T47D (cell line): ENCODE results near the gene CD93.

Experiments
- DNase-seq, 2 experiments: peaks; one replicate each; pipeline versions ENCODE4 v3.0.0 to v3.0.0-alpha.2; 2011 to 2012; ENCODE audit warnings: low read depth in 1 of 2, low spot score in 1 of 2
- JUND ChIP-seq: IDR thresholded peaks from 2 replicates; pipeline ENCODE4 v1.6.1; 2012; ENCODE audit warnings: low read depth
- in situ Hi-C: cut with HindIII; loops from 2 replicates; pipeline ENCODE4 v1.10.0; 2016; ENCODE audit warnings: low sequenced_read_pairs, low pct_unique_long_range_greater_than_20kb

Gene CD93

DNA sequence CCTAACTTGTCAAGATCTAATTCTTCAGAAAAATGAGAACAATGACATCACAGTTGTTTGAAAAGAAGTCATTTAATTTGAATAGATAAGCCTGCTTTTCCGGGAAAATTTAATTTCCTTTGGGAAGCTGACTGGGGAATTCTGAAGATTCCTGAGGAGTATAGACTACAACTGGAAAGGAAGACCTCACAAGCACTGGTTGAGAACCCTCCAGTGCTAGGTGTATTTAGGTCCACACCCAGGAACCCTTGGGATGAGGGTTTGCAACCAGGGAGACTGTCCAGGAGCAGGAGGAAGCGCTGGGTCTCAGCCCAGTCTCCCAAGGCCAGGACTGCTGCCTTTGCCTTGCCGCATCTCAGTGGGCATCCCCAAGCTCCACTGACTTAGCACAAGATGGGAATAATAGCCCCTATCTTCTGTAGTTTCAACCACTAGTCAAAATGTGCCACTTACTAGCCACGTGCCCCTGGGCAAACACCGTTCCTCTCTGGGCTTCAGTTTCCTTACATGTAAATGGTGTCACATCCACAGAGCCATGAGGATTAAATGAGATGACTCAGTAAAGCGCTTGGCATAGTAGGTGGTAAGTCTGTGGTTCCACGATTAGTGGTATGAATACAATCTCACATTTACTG is 6.9 kb upstream of the CD93 start:
- in situ Hi-C loops, result no loop called here
- TF ChIP-seq JUND, result no peak
- no peak for DNase-seq

DNA sequence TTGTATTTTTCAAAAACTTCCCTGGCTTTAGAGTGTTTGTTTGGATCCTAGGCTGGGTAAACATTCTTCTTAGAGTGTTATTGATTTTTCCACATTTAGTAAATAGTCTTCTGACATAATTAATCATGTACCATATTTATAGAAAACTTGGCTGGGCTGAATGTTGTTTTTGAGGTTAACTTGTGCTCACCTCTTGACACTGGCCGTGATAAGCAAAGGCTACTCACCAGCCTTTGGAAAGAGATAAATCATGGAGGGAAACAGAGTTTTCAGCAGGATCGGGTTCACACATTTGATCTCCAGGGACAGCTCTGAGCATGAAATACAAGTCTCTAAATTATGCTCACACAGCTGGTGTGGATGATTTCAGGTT is 6.2 kb upstream of the CD93 start:
- in situ Hi-C loops, result no loop called here
- no peak for DNase-seq
- no peak for TF ChIP-seq JUND

DNA sequence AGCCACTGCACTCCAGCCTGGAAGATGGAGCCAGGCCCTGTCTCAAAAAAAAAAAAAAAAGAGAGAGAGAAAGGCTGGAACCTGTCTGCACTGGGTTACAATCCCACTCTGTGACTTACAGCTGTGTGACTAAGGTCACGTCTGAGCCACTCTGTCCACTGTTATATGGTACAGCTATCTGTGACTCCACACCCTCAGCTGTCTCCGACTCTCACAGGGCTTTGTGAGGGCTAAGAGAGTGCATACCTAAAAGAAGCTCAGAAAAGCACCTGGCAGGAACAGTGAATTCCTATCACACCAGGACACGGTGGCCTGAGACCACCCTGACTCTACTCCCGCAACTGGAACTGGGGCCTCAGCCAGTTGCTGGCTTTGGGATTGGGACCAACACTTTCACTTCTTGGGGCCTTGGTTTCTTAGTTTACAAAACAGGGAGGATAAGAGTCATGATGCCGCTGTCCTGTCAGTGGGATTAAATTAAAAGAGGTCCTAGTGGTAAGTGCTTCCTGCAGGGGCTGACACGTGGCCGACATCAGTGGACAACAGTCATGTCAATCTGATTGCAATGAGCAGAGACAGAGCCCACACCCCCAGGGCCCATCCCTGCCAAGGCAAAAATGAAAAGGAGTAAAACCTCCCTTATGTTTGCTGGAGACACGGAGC is 5.7 kb upstream of the CD93 start:
- DNase-seq, result no peak

DNA sequence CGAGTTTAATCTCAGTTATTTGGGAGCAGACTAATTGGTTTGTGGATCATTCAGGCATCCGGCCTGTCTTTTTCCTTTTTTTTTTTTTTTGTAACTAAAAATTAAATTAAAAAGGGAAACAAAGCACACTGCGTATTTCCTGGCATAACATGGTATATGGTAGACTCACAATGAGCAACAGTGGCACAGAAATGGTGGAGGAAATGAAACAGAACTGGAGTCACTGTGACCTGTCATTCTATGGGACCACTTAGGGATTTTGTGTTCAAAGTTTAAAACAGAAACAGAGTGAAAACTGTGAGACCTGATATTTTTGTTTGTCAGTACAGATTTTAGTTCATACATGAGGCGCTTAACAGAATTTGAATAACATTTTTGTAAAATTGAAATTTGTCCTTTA is 4.8 kb upstream of the CD93 start:
- DNase-seq, result no peak
- in situ Hi-C loops, result no loop called here
- TF ChIP-seq JUND, result no peak

More for the DNA sequence above, 5.7 kb upstream of the CD93 start:
- in situ Hi-C loops, result no loop called here
- TF ChIP-seq JUND, result no peak

DNA sequence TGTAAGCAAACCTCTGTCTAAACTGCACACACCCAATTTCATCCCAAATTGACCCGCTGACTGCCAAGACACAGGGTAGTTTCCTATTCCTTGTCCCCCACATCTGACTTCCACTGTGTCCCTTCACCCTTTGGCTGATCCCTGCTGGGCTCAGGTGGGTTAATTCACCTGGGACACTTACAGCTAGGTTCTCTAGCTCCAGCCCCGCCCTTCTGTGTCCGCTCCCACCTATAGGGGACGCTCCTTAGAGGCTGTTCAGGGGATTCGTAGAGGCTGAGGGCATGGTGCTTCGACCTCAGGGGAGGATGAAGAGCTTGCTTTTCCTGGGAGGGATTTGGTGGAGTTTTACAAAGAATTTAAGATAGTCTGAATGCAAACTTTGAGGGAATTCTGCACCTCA is 4.0 kb upstream of the CD93 start:
- in situ Hi-C loops, result no loop called here
- no peak for DNase-seq
- TF ChIP-seq JUND, result no peak

DNA sequence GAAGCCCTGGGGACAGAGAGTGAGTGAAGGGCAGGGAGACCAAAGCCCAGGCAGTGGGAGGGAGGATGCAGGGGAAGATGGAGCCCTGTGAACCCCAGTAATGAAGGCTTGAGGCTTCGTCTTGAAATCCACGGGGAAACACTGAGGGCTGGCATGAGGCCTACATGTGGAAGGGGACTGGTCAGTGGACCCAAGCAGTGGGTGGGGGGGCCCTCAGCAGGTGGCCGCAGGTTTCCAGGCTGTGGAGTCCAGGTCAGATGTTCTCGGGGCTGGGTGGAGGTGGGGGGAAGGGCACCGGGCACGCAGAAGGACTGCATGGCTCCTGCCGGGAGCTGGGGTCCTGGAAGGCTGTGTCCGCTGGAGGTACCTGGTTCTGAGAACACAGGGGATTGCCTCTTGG is 2.7 kb upstream of the CD93 start:
- in situ Hi-C loops, result no loop called here
- DNase-seq, result no peak
- TF ChIP-seq JUND, result no peak

DNA sequence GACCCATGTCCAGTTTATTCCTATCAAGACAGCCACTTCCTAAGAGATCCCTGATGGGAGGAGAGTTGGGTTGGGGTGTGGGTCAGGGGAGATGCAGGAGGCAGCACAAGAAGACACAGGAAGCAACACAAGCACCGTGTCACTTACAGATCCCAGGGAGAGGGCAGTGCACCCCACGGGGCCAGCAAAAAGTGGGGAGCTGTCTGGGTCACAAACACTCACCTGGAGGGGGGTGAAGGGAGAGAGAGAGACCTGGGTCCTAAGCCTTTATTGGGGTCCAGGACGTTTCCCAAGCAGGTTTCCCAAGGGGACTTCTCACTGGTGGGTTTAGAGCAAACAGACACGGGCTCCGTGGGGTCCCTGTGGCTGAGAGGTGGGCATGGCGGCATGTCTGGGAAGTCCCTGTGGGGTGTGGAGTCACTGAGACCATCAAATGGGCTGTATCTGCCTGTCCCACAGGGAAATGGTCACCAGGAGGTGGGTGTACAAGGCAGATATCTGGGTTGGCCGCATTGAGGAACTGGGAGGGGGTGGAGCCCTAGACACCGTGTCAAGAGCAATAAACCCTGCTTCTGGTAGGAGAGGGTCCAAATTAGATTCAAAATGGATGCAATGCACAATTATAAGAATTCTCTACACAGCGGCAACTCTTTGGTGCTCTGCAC is 1.6 kb upstream of the CD93 start:
- TF ChIP-seq JUND, result no peak
- DNase-seq, result no peak
- in situ Hi-C loops, result no loop called here

DNA sequence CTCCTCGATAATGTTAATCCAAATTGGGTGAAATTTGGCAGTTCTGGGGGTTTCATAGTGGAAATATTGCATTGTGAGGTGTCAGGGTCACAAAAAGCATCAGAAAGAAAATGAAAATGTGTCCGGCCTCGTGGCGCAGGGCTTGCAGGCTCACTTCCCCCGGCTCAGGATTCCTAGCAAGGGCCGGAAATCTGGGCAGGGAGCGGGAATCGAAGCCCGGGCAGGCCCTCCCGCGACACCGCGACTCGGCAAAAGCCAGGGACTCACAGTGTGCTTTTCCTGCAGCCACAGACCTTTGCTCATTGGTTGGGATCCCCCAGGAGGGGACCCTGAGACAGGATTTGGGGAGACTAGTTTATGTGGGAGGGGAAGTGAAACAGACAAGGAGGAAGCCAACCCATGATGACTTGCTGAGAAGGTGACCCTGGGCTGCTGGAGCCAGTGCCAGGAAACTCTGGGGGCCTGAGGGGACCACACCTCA is 847 bp upstream of the CD93 start:
- in situ Hi-C loops, result no loop called here
- DNase-seq, result no peak
- TF ChIP-seq JUND, result no peak

DNA sequence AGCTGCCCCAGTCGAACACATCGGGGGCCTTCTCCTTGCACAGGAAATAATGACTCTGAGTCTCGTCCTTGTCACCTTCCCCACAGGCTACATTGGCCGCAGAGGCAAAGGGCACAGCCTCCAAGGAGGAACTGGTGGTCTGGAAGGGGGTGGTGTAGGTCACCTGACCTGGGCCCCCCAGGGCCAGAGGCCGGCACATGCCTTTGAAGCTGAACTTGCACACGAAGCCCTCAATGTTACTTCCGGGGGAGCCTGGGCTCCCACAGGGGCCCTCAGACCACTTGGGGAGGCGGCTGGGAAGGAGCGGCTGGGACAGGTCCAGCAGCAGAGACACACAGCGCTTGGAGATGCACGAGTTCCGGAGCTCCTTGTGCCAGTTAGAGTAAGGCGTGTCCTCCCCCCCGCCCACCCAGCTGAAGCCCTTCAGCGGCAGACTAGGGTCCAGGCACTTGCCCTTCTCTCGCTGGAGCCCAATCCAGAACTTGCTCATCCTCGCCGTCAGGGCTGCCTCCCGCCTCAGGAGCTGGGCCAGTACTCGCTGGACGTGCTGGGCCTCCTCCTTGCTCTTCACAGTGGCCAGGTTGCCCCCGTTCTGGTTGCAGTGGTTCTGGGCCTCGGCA is 578 bp downstream of the CD93 start:
- DNase-seq, result no peak
- in situ Hi-C loops, result no loop called here
- TF ChIP-seq JUND, result no peak

DNA sequence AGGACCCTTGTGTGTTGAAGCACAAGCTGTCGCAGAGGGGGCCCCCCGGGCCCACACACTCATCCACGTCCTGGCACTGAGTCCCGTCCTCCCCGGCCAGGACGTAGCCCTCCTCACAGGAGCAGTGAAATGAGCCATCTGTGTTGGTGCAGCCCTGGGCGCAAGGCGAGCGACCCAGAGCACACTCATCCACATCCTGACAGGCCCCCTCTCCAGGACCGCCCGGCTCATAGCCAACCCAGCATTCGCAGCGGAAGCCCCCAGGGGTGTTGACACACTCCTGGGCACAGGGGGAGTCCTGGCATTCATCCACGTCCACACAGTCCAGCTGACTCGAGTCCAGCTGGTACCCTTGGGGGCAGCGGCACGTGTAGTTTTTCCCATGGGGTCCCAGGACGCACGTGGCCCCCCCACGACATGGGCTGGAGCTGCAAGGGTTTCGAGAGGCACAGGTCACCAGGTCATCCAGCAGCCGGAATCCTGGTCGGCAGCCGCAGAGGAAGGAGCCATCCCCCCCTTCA is 1.2 kb downstream of the CD93 start:
- no peak for TF ChIP-seq JUND
- DNase-seq, result no peak
- in situ Hi-C loops, result no loop called here

DNA sequence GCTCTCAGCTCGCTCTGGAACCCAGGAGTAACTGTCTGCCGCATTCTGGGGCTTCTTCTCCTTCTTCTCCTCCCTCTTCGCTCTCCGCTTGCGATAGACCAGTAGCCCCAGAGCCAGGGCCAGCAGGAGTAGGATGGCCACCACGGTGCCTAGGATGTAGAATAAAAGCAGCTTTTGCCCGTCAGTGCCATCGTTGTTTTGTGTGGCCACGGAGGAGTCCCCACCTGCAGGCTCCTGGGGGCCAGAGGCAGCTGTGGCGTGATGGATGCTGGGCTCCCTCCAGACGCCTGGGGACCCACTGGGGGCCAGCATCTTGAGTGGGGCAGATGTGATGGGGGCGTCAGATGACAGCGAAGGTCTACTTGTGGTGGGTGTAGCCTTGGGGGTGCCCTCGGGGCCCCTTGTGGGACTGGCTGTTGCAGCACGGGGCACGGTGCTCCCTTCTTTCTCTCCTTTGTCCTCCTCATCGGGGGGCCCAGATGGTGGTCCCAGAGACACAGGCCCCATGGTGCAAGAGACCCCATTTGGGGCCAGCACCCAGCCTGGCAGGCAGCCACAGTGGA is 1.8 kb downstream of the CD93 start:
- no peak for DNase-seq
- in situ Hi-C loops, result no loop called here
- no peak for TF ChIP-seq JUND

DNA sequence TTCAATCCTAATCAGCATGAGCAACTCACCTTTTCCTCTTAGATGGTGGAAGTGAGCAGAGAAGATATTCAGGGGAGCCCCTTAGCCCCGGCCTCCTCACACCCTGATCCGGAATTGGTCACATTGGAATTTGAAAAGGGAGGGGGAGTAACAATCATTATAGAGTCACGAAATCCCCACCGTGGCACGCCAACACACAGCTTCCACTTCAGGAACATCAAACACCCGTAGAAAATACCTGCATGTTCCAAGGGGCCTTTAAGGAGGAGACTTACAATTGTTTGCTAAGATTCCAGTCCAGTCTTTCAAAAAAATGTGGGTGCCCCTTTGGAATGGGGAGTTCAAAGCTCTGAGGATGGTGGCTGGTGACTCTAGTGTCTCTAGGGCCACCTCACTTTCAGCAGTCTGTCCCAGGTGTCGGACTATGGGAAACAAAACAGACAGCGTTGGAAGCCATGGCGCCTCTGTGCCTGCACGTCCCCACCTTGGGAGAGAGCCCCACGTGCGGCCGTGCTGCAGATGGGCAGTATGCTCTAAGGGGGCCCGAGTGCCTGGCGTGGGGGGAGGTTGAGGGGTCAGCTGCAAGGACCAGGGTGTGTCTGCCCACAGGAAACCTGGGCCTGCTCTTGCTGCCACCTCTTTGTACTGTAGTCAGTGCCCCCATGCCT is 2.4 kb downstream of the CD93 start:
- in situ Hi-C loops, result no loop called here
- TF ChIP-seq JUND, result no peak
- DNase-seq, result no peak
